Stomach (tissue), 9 donors: Measurements from ENCODE around the gene FARSB. TPM values are rescaled to one million over a fixed set of nuclear protein-coding genes. Genes with fewer than 3 reads are reported as not detected.

ENCODE experiments used
- DNase-seq, 2 donors: peaks; one replicate each; pipeline versions ENCODE4 v3.0.0 to v3.0.0-alpha.2; 2013 to 2019
- H3K27ac ChIP-seq, 5 donors: fragments of 200-600 bp in 4 of 5; sonication (generic) in 4 of 5; one replicate each; pipeline ENCODE4 v1.5.1; 2013 to 2019; ENCODE audit warnings: mild to moderate bottlenecking in 1 of 5, moderate library complexity in 1 of 5
- H3K27me3 ChIP-seq, 3 donors: fragments of 200-600 bp; sonication (generic); one replicate each; pipeline ENCODE4 v1.5.1; 2017 to 2019; ENCODE audit warnings: mixed run types in 1 of 3
- H3K36me3 ChIP-seq, 4 donors: fragments of 200-600 bp; sonication (generic); 1 replicate in 3 of 4; 2 replicates in 1 of 4; pipeline ENCODE4 v1.5.1; 2016 to 2019
- H3K4me1 ChIP-seq, 4 donors: fragments of 200-600 bp; sonication (generic); one replicate each; pipeline ENCODE4 v1.5.1; 2016 to 2019
- H3K4me3 ChIP-seq, 4 donors: fragments of 200-600 bp; sonication (generic) in 3 of 4; one replicate each; pipeline ENCODE4 v1.5.1; 2016 to 2019; ENCODE audit warnings: mild to moderate bottlenecking in 1 of 4
- H3K9me3 ChIP-seq, 4 donors: fragments of 200-600 bp; sonication (generic); one replicate each; pipeline ENCODE4 v1.5.1; 2016 to 2019
- EP300 ChIP-seq: sonication (generic); formaldehyde crosslinking; IDR thresholded peaks from one replicate; pipeline ENCODE4 v1.6.1; 2017; ENCODE audit warnings: antibody characterized with exemption
- POLR2A ChIP-seq, 4 donors: fragments of 450-650 bp; IDR thresholded peaks; one replicate each; pipeline ENCODE4 v1.6.1; 2016; ENCODE audit warnings: antibody characterized with exemption in 4 of 4, control low read depth in 2 of 4, mild to moderate bottlenecking in 1 of 4, moderate library complexity in 1 of 4
- POLR2AphosphoS5 ChIP-seq, 3 donors: sonication (generic); formaldehyde crosslinking; IDR thresholded peaks; one replicate each; pipeline ENCODE4 v1.6.1; 2016; ENCODE audit warnings: antibody characterized with exemption in 3 of 3
- WGBS, 5 donors: extraction: QIAGEN DNeasy Blood & Tissue Kit in 3 of 5; methylation state at CpG; one replicate each; pipeline versions ENCODE4 v1.1.5 to v1.1.7; 2013 to 2018; 5-methylcytosine and 5-hydroxymethylcytosine counted together
- intact Hi-C: fragments of 100-400 bp; cut with DNase I; formaldehyde crosslinking; loops from one replicate; pipeline ENCODE4 v1.15.1; 2023; ENCODE audit warnings: low total_unique reads
- polyA plus RNA-seq, 3 donors: library from polyadenylated mRNA; stranded (reverse); fragments of 200-250 nt; gene quantifications; one replicate each; pipeline ENCODE4 v1.2.3, GENCODE V29; 2013
- total RNA-seq, 5 donors: library from RNA; depleted of rRNA; stranded (reverse); fragments of >200 nt; gene quantifications; one replicate each; pipeline versions ENCODE4 v1.1.0 to v1.2.3, GENCODE V29; 2014 to 2016
- TF ChIP-seq, protein P1 (sequence below), 7 experiments: fragments of 450-650 bp in 4 of 7; fragments of 200-600 bp in 3 of 7; sonication (generic) in 3 of 7; IDR thresholded peaks; one replicate each; pipeline ENCODE4 v1.5.1; 2016 to 2019; ENCODE audit warnings: antibody characterized with exemption in 7 of 7, control low read depth in 2 of 7, mild to moderate bottlenecking in 1 of 7
- donor health status: healthy with polysubstance abuse.
- donor health status: Bipolar disorder and iron deficiency.
- donor health status: healthy.

The FARSB gene
- total and polyA plus RNA-seq, 8 donors = 1.4 to 26.3 (median 13.8) TPM

GRCh38 chr2:222577341-222577740, 78.6 kb downstream of the FARSB start:
- DNase-seq = no peak
- Histone ChIP-seq H3K27ac (no peak overlapping the region), H3K27me3 (no peaks in the 10 kb centered on the region), H3K4me1 (peaks cover 8 to 30% (median 13%) of the 10 kb centered on the region in 4 donors), H3K36me3 (peaks cover 0 to 7% (median 0%) of the 10 kb centered on the region in 4 donors), H3K4me3 (no peak overlapping the region), H3K9me3 (no peaks in the 10 kb centered on the region)
- TF ChIP-seq EP300 (no peak), POLR2A (IDR thresholded peaks at IDR 0.05) (no peak), POLR2AphosphoS5 (IDR thresholded peaks at IDR 0.05) (no peak)
- TF ChIP-seq, protein P1, sequence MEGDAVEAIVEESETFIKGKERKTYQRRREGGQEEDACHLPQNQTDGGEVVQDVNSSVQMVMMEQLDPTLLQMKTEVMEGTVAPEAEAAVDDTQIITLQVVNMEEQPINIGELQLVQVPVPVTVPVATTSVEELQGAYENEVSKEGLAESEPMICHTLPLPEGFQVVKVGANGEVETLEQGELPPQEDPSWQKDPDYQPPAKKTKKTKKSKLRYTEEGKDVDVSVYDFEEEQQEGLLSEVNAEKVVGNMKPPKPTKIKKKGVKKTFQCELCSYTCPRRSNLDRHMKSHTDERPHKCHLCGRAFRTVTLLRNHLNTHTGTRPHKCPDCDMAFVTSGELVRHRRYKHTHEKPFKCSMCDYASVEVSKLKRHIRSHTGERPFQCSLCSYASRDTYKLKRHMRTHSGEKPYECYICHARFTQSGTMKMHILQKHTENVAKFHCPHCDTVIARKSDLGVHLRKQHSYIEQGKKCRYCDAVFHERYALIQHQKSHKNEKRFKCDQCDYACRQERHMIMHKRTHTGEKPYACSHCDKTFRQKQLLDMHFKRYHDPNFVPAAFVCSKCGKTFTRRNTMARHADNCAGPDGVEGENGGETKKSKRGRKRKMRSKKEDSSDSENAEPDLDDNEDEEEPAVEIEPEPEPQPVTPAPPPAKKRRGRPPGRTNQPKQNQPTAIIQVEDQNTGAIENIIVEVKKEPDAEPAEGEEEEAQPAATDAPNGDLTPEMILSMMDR (IDR thresholded peaks at IDR 0.05) = no peak
- WGBS, 5 donors = 64 to 99% (median 78%) methylated on average over 3 of the region's 3 CpGs
- intact Hi-C loops = no loop called here

DNA sequence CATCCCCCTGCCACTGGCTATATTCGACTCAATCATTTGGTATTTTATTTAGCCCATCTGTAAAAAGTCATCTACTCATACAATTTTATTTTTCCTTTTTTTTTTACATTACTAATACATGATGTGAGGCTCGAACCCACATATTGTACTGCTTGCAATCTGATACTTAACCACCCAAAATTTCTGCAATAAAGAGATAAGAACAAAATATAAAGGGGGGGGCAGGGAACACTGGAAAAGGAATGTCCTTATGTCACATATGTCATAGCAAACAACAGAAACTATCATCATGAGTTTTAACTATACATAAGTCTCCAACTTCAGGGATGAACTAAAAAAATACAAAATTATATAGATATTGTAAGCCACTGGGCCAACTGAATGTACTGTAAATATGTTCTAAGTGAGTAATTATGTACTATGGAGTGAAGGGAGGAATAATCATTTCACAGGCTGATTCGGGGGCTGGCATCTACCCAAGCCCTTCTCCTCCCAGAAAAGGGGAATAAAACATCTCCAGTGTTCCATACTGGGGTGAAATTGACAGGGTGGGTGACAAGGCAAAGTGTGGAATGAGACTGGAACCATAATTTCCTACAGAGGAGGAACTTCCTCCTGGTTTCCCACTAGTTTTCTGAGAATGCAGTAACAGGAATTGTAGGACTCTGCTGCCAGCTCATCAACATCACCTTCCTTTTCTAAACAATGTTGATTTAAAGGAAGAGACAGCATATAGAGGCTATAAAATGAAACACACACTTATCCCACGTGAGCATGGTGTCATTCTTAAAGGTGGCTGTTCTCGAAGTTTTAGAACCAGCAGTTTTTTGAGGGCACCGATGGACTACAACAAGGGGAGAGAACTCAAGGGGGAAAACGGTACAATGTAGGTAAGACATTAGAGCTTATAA, 79.5 kb downstream of the FARSB start:
- no peak for DNase-seq
- Histone ChIP-seq H3K4me1 (peaks cover 10 to 36% (median 18%) of the 10 kb centered on the region in 4 donors), H3K4me3 (no peak overlapping the region), H3K9me3 (no peaks in the 10 kb centered on the region), H3K27me3 (no peaks in the 10 kb centered on the region), H3K36me3 (peaks cover 3 to 16% (median 7%) of the 10 kb centered on the region in 4 donors), H3K27ac (no peak overlapping the region)
- 77 to 84% (median 80%) methylated on average over 7 of the region's 7 CpGs for WGBS, 5 donors
- no peak for TF ChIP-seq POLR2AphosphoS5 (IDR thresholded peaks at IDR 0.05)
- TF ChIP-seq EP300 = no peak
- intact Hi-C loops = no loop called here

- H3K27ac ChIP-seq = no peak overlapping the region
Measured at GRCh38 chr2:222575618-222576017, 80.3 kb downstream of the FARSB start.

GRCh38 chr2:222572751-222573174, 83.1 kb downstream of the FARSB start:
- no peak overlapping the region for H3K4me3 ChIP-seq
- H3K36me3 ChIP-seq = peaks cover 6 to 39% (median 20%) of the 10 kb centered on the region in 4 donors
- no peaks in the 10 kb centered on the region for H3K27me3 ChIP-seq
- DNase-seq = peak in 1 of 2 donors; percentile 35
- 63 to 77% (median 72%) methylated on average over 1 of the region's 1 CpG for WGBS, 5 donors
- TF ChIP-seq POLR2A (IDR thresholded peaks at IDR 0.05) = no peak
- TF ChIP-seq, protein P1 (IDR thresholded peaks at IDR 0.05) = no peak
- no peak for TF ChIP-seq POLR2AphosphoS5 (IDR thresholded peaks at IDR 0.05)
- peak; percentile 18 for TF ChIP-seq EP300
- peak overlapping the region in 3 of 5 donors; percentile 9 to 49 (median 46) for H3K27ac ChIP-seq
- H3K4me1 ChIP-seq = peaks cover 10 to 46% (median 21%) of the 10 kb centered on the region in 4 donors
- intact Hi-C loops = no loop called here
- H3K9me3 ChIP-seq = no peaks in the 10 kb centered on the region

More at GRCh38 chr2:222575618-222576017, 80.3 kb downstream of the FARSB start:
- DNase-seq = no peak
- intact Hi-C loops = no loop called here
- Histone ChIP-seq H3K36me3 (peaks cover 6 to 24% (median 14%) of the 10 kb centered on the region in 4 donors), H3K9me3 (no peaks in the 10 kb centered on the region), H3K27me3 (no peaks in the 10 kb centered on the region), H3K4me1 (peaks cover 10 to 36% (median 18%) of the 10 kb centered on the region in 4 donors), H3K4me3 (no peak overlapping the region)
- TF ChIP-seq POLR2A (IDR thresholded peaks at IDR 0.05) (no peak), POLR2AphosphoS5 (IDR thresholded peaks at IDR 0.05) (no peak), EP300 (no peak)
- TF ChIP-seq, protein P1 (IDR thresholded peaks at IDR 0.05) = no peak
- WGBS, 5 donors = 85 to 93% (median 90%) methylated on average over 2 of the region's 2 CpGs
